HG03097 (cell line): Measurements from ENCODE around the gene CDC14A.
"Not testable (repeated sequence)": the region's sequence is repeated elsewhere in the genome, so short reads cannot be mapped to it uniquely, and the experiment has no call there.

Experiments used
- ATAC-seq: cut with Tn5 transposase; IDR thresholded peaks from one replicate; pipeline ENCODE4 v1.9.1; 2021; ENCODE audit not compliant: unreplicated experiment, low FRiP score

CDC14A gene

DNA sequence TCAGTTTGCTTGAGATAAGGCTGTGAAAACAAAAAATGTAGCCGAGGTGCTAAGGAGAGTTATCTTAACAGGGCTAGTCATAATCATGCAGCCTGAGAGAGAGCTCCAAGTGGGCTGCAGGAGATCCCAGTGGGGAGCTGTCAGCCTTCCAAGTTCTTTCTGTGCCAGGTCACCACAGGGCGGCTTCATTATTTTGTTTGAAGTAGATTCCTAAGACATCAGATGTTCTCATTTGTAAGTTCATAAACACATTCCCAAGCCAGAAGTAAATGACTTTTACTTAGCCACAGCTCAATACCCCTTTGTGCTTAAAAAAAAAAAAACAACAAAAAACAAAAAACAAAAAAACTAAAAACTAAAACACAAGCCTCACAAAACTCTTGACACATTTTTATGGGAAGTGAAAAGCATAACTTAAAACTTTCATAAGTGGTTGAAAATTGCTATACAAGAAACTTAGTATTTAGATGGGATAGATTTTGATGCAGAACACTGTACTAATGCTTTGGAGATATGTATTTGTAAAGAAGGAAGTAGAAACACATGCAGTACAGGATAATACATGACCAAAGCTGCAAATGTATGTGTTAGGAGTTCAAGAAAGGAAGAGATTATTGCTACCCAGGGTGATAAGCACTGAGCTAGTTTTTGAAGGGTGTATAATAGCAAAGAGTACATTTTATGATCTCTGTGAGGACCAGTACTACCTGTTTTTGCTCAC, 8.6 kb downstream of the CDC14A start:
- no peak for ATAC-seq

DNA sequence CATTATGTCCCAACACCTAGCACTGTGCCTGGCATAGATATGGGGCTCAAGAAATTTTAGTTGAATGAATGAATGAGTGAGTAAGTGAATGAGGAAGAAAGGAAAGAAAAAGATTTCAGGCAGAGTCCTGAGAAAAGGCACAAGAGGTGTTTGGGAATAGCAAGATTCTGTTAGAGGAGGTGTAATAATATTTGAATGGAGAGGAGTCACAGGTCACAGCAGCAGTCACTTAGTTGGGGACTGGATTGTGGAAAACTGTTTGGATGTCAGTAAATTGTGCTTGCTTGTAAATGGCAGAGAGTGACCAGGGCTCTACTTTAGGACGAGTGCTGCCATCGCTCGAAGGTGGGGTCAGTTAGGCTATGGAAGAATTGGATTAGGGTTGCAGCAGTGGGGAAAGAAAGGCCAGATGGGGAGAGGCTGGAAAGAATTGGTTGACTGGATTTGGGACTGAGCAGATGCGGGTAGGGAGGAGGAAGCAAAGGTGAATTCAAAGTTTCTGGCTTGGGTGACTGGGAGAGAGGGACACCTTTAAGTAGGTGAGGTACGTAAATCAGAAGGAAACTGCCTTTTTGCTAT, 9.3 kb downstream of the CDC14A start:
- no peak for ATAC-seq

DNA sequence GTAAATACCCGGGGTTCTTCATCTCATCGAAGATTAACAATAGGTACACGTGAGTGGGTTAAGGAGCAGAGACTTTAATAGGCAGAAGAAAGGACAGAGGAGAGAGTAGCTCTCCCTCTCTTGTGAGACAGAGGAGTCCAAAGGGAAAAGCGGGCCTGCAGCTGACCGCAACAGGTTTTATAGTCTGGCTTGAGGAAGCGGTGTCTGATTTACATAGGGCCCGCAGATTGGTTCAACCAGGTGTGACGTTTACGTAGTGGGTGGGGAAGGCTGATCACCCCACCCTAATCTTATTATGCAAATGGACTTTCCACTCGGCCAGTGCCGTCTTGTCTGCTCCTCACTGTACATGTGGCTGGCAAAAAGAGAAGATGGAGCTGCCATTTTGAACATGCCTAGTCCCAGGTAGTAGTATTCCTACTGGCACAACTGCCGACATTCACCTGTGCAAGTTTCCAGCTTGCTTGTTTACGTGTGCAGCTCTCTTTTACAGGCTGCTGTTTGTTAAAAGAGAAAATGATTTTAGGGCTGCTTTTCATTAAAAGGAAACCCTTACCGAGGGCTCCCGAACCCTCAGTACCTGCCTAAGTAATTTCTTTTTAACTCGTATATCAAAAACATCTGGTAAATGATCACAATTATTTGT, 10.6 kb downstream of the CDC14A start:
- no peak for ATAC-seq

DNA sequence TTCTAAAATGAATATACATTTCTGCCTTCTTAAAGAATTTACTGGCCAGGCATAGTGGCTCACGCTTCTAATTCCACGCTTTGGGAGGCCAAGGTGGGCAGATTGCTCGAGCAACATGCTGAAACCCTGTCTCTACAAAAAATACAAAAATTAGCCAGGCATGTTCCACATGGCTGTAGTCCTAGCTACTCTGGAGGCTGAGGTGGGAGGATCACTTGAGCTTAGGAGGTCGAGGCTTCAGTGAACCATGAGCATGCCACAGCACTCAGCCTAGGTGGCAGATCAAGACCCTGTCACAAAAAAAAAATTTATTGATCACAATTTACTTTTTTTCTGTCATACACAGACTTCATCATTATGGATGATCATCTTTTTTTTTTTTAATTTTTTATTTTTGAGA, 11.5 kb downstream of the CDC14A start:
- no peak for ATAC-seq

DNA sequence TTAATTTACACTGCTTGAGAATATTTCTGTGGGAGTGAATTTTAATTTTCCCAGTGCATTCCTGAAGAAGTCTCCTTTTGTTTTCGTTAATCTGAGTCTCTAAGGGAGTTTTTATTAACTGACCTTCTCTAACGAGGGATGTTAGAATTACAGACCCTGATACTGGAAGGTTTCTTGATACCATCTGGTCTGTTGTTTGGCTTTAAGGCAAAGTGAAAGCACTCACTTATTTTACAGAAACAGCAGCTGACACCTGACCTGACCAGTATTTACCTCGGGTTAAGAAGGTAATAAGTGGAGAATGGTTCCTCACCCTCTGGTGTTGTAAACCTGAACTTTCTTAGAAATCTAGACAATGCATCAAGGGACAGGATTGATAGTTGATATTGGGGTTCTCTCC, 12.4 kb downstream of the CDC14A start:
- peak; percentile 46 for ATAC-seq

DNA sequence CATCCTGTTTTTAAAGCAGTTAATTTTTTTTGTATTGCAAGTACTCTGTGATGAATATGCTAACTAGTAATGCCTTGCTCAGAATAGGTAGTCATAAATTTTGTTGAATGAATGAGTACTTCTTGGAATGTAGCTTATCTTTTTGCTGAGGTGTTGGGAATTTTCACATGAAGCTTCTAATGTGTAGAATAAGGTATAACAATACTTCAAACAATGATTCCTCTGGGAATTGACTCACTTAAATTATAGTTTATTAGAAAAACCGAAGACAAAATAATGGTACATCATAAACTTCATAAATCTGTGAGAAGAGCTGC, 13.9 kb downstream of the CDC14A start:
- ATAC-seq, result no peak

DNA sequence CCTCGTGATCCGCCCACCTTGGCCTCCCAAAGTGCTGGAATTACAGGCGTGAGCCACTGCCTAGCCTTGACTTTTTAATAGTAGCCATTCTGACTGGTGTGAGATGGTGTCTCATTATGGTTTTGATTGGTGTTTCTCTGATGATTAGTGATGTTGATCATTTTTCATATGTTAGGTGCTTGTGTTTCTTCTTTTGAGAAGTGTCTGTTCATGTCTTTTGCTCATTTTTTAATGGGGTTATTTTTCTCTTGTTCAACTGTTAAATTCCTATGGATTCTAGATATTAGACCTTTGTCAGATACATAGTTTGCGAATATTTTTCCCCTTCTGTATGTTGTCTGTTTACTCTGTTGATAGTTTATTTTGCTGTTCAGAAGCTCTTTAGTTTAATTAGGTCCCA, 17.0 kb downstream of the CDC14A start:
- ATAC-seq, result not testable (repeated sequence)

DNA sequence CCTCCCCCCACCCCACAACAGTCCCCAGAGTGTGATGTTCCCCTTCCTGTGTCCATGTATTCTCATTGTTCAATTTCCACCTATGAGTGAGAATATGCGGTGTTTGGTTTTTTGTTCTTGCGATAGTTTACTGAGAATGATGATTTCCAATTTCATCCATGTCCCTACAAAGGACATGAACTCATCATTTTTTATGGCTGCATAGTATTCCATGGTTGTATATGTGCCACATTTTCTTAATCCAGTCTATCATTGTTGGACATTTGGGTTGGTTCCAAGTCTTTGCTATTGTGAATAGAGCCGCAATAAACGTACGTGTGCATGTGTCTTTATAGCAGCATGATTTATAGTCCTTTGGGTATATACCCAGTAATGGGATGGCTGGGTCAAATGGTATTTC, 21.6 kb downstream of the CDC14A start:
- not testable (repeated sequence) for ATAC-seq

DNA sequence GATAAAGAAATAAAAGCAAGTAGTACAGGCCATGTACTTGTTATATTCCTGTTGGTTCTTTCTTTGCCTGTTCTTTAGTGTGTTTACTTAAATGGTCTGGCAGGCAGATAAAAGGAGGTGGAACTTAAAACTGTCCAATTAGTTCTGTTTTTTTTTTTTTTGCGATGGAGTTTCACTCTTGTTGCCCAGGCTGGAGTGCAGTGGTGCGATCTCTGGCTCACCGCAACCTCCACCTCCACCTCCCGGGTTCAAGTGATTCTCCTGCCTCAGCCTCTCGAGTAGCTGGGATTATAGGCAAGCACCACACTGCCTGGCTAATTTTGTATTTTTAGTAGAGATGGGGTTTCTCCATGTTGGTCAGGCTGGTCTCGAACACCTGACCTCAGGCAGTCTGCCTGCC, 24.6 kb downstream of the CDC14A start:
- ATAC-seq, result not testable (repeated sequence)

DNA sequence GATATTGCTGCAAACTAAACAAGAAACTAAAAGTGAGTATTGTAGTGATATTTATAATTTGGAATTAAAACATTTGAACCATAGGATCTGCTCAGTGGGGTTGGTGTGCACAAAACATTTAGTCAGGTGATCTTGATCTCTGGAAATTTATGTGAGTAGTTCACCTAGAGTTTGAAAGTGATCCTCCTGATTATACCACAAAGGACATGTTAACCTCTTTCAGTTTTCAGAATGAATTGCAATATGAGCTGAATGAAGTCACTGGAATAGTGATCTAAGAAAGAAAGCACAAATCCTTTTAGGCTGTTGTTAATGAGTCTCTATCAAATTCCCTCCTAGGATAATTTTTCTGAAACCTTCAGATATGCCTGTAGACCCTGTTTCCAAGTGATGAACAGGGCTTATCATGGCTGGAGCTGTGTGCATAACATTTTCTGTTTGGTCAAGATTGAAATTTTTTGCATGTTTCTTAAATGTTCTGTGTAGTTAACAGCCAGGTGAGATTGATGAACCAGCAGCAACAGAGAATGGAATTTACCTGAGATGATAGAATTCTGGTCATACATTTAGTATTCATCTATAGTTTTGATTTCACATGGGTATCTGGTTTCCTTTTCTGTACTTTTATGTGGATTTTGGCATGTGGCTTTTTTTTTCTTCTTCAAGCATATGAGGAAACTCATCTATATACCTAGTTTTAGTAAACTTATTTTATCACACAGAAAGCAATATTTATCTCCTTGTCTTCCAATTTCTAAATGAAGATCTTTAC, 25.5 kb downstream of the CDC14A start:
- ATAC-seq, result peak; percentile 85

DNA sequence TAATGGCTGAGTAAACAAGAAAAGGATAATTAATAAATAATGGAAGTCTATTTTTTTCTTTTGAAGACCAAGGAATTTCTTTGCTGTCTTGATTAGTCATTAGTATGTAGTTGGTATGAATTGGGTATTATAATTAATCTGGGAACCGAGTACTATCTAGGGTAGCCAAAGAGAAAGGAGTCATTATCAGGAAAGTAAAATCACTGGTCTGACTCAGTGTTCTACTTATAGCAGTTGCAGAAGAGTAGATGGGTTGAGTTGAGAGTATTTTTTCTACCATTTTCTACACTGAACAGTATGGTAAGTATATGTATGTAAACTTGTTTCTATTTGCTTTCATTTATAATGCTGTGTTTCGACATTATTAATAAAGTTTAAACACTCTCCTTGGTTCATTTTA, 26.6 kb downstream of the CDC14A start:
- ATAC-seq, result no peak

DNA sequence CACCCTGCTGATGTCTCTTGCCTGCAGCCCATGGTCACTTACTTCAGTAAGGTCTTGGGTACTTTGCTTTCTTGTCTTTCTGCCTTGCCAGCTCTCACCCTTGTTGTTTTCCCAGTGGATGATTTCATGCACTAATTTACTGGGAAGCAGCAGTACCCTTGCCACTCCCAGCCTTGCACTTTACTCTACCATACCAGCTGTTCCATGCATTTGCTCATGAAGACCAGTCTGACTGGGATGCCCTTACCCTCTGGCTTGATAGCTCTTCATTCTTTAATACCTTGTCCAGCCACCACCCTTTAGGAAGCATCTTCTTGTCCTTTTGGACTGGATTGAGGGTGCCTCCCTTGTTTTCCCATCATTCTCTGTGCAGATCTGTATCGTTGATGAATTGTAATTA, 28.3 kb downstream of the CDC14A start:
- no peak for ATAC-seq

DNA sequence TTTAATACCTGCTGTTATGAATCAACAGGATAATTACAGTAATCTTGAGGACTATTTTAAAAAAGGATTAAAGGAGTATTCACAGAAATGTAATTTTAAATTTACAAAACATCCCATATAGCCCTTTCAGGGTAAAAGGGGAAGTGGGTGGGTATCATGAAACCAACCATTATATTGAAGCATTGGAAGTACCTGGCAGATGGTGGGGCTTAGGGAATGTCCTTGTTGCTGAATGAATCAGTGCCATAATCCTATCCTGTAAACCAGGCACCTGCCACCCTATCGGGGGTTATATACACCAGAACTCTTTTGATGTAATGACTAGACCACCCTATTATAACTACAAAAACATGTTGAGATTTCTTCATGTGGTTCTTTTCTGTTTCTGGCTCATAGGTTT, 30.4 kb downstream of the CDC14A start:
- ATAC-seq, result no peak

DNA sequence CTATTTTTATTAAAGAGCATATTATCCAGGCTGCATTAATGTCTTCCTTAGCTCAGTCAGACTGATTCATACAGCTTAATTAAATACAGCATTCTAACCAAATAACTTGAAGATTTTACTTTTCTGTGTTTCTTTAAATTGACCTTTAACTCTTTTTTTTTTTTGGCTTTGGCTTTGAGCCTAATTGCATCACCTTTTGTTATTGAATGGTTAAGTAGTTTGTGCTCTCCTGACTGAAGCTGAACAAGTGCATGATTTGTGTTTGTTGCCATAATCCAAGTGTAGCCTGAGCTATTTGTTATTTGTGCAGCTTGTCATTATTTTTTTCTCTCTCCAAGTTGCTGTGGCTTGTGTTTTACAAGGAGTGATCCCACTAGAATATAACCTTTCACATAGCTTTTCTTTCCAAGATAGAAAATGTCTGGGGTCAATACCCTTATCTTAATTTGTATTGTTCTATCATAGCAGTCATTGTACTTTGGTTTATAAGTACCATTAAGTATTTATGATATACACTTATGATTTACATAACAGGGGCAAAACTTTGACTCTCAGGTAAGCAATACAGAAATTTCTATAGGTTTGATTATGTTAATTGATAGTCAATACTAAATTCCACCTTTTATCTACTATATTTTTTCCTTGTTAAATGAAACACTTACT, 31.6 kb downstream of the CDC14A start:
- no peak for ATAC-seq

DNA sequence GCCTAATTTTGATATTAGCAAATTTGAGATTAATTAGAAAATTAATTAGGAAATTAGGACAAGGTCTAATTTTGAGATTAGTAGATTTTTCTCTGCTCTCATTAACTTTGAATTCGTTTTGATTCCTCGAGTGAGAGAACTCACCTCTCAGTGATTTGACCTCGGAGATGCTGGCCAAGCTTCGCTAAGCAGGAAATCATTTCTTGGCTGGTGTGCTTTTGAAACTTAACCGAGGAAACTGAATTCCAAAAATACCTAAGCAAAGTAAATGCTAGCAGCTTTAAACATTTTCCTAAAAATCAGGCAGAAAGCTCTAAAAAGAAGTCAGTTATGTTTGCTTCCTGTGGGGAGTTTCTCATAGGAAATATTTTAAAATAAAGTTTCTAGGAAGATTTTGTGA, 34.9 kb downstream of the CDC14A start:
- no peak for ATAC-seq

DNA sequence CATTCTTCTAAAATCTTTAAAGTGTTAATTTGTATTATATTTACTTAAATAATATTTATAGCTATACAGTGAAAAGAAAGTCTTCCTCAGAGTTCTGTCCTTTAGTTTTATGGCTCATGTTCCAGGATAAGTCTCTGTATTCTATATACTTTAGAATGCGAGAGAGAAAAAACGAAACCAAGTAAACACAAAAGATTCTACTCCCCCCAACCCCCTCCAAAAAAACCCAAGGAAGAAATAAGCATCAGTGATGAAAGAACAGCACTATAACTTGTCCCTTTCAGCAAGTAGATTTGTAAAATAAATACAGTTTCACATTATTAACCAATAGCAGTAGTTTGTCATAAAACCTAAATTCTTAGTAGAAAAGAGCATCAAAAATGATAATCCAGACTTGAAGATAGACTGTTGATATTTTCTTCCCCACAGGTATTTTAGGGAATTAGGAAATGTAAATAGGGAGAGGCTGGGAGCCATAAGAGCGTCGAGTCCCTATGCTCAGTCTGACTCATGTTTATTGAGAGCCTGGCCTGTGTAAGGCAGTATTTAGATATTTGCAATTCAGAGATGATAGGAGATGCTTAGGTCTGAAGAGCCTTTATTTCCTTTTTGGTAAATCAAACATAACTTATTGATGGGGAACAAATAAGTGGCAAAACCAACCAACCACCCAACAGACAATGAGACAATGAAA, 35.5 kb downstream of the CDC14A start:
- ATAC-seq, result no peak

DNA sequence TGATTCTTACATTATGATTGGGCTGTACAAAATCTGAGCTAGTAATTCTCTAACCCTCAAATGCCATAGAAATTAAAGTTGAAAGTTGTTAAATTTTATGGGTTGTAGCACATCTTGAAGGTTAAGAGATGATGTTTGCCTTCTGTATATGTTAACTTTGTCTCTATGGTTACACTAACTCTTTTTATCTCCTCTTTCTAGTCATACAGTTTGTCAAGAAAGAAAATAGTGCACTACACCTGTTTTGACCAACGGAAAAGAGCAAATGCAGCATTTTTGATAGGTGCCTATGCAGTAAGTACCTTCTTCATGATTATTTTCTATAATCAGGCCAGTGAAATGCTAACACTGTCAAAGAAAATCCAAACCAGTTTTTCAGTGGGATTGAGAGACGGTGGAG, 38.2 kb downstream of the CDC14A start:
- ATAC-seq, result no peak

DNA sequence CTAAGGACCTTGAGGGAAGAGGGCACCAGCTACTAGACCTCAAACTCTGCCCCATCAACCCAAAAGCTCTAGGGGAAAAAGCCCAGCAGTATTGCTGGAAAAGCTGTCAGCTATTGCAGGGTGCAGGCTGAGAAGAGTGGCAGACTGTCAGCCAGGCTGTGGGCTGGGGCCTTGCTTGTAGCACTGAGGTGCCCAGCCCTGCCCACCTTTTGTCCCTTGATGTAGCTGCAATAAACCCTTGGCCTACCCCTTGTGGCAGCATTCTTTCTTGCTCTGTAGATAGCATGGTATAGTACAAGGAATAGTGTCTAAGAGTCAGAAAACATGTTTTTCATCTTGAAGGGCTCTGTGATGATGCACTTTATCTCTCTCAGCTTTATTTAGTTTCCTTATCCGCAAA, 39.4 kb downstream of the CDC14A start:
- ATAC-seq, result no peak

DNA sequence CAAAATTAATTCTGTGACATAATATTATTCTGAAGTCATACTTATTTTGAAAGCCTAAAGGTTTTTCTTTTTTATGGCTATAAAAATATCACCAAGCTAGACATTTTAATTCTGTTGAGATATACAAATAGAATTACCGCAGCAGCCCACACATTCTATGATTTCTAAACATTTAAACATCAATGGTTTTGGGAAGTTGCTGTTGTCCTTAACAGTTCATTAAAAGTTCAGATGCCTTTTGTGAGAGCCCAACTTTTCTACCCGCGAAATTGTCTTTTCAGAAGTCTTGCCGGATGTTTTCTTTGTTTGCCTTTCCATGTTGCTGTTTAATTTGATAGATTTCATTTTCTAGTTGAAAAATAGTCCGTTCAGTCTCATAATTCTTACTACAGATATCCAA, 40.5 kb downstream of the CDC14A start:
- no peak for ATAC-seq

DNA sequence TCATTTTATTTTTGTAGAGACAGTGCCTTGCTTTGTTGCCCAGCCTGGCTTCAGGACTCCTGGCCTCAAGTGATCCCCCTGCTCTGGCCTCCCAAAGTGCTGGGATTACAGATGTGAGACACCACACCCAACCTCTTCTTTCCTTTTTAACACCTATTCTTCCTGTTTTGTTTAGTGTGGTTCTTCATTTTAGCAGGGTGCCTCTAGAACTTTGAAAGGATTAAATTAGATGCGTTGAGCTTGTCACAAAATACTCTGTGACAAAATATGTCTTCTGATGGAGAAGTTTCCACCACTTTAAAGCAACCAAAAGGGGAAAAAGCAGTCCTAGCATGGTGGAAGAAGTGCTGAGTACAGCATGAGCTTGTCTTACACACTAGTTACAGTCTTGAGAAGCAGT, 42.0 kb downstream of the CDC14A start:
- ATAC-seq, result no peak
